Psoas muscle (tissue), 8 donors: Measurements from ENCODE around the gene ZEB2. TPM values are rescaled to one million over a fixed set of nuclear protein-coding genes. Genes with fewer than 3 reads are reported as not detected.

Source experiments
- ATAC-seq, 4 donors: fragments of 200-7000 bp; cut with Tn5 transposase; one replicate each; pipeline ENCODE4 v1.9.1; 2020; ENCODE audit warnings: moderate library complexity in 3 of 4, mild to moderate bottlenecking in 2 of 4
- DNase-seq, 2 donors: peaks; one replicate each; pipeline ENCODE4 v3.0.0-alpha.2; 2020
- H3K27ac ChIP-seq: fragments of 200-600 bp; one replicate; pipeline ENCODE4 v1.8.0; 2022
- H3K27me3 ChIP-seq, 3 donors: fragments of 200-600 bp in 1 of 3; one replicate each; pipeline versions ENCODE4 v1.6.1 to v1.8.0; 2013 to 2022; ENCODE audit warnings: low read length in 2 of 3, mild to moderate bottlenecking in 2 of 3, moderate library complexity in 1 of 3; ENCODE audit not compliant: insufficient read depth in 3 of 3
- H3K36me3 ChIP-seq, 2 donors: fragments of 200-600 bp in 1 of 2; one replicate each; pipeline versions ENCODE4 v1.6.1 to v1.8.0; 2013 to 2022; ENCODE audit warnings: low read depth in 1 of 2, mild to moderate bottlenecking in 1 of 2, moderate library complexity in 1 of 2; ENCODE audit not compliant: insufficient read depth in 1 of 2
- H3K4me1 ChIP-seq: fragments of 200-600 bp; one replicate; pipeline ENCODE4 v1.8.0; 2022
- H3K4me3 ChIP-seq: fragments of 200-600 bp; one replicate; pipeline ENCODE4 v1.8.0; 2022; ENCODE audit warnings: mild to moderate bottlenecking
- H3K9me3 ChIP-seq: fragments of 200-600 bp; one replicate; pipeline ENCODE4 v1.8.0; 2022
- CTCF ChIP-seq: fragments of 200-600 bp; IDR thresholded peaks from one replicate; pipeline ENCODE4 v1.8.0; 2022; ENCODE audit warnings: antibody characterized with exemption
- WGBS, 3 donors: extraction: QIAGEN DNeasy Blood & Tissue Kit; methylation state at CpG; one replicate each; pipeline versions ENCODE4 v1.1.6 to v1.1.7; 2013; 5-methylcytosine and 5-hydroxymethylcytosine counted together
- intact Hi-C, 2 donors: fragments of 100-400 bp; cut with DNase I; formaldehyde crosslinking; loops; one replicate each; pipeline versions ENCODE4 v1.11.0 to v1.14.2; 2022
- polyA plus RNA-seq, 3 donors: library from polyadenylated mRNA; stranded (reverse); fragments of 200-250 nt; gene quantifications; one replicate each; pipeline ENCODE4 v1.2.3, GENCODE V29; 2013
- total RNA-seq, 4 donors: library from RNA; stranded (reverse); fragmentation: NEBNext Ultra II Directional in 2 of 4; extraction: Animal tissue kit (Norgen Biotek cat#: 25700) in 2 of 4; gene quantifications; one replicate each; pipeline versions ENCODE4 v1.2.1 to v1.2.4, GENCODE V29; 2021 to 2023
- donor health status: healthy with polysubstance abuse.
- donor health status: DM: no; HTN: no; CAD: no; lungs with moderate emphysema.
- donor health status: Bipolar disorder and iron deficiency.
- donor health status: healthy.
- donor health status: DM: yes; HTN: yes; CAD: no.
- donor health status: DM: no; HTN: no; CAD: no.
- donor health status: DM: no; HTN: no; CAD: no.
- donor health status: DM: yes; HTN: yes; CAD: no.

The ZEB2 gene
- total and polyA plus RNA-seq, 7 donors = 11.6 to 48.7 (median 23.3) TPM

DNA sequence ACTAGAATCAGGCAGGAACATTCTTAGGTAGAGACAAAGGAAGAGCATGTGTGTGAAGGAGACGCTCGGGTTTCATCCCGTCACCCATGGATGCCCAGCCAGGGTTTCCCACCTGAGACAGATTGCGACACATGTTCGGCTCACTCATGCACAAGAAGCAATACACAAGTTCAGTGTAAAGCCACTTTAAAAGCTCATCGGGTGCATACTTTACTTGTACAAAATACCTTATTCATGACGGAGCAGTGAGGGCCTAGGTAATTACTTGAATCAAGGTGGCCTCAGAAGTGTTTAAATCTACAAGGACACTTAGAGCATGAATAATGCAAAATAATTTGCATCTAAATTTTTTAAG lies 42.0 kb downstream of the ZEB2 start:
- H3K27ac ChIP-seq = no peak overlapping the region
- WGBS, 3 donors = 60 to 65% (median 62%) methylated on average over 7 of the region's 7 CpGs
- no peaks in the 10 kb centered on the region for H3K27me3 ChIP-seq
- H3K36me3 ChIP-seq = no peaks in the 10 kb centered on the region
- no peak for DNase-seq
- no peaks in the 10 kb centered on the region for H3K9me3 ChIP-seq
- no peak overlapping the region for H3K4me3 ChIP-seq
- peaks cover 24% of the 10 kb centered on the region for H3K4me1 ChIP-seq
- intact Hi-C loops = no loop called here
- TF ChIP-seq CTCF = no peak
- peak in 2 of 4 donors; percentile 36 to 51 for ATAC-seq

DNA sequence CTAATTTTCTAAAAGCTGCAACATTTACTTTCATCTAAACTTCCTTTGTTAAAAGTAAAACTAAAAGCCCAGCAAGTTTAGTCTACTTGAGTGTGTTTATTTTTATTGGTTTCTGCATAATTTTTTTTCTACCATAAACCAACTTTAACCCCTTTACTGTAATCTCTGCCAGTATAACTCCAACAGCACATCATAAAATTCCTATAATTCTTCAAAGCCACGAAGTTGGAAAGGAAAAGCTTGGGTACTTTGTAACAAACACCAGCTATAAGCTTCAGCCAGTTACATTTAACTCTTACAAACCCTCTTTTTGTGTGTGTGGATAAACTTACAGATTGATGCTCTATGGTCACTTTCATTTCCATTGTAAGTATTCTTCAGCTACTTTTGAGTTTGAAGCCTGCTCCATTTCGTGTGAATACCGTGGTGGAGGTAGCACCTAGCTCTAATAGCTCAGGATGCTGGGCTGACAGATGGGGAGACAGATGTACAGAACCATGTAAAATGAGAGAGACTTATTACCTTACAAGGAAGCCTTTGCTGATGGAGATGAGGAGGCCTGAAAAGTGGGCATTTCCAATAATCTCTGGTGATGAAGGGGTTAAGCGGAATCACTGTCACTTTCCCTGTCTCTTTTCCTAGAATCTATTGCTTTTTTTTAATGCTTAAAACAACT lies 42.5 kb downstream of the ZEB2 start:
- H3K27ac ChIP-seq = no peak overlapping the region
- no peak overlapping the region for H3K4me3 ChIP-seq
- peaks cover 24% of the 10 kb centered on the region for H3K4me1 ChIP-seq
- WGBS, 3 donors = 54 to 65% (median 65%) methylated on average over 4 of the region's 4 CpGs
- no peaks in the 10 kb centered on the region for H3K36me3 ChIP-seq
- DNase-seq (no peak), ATAC-seq (no peak)
- no peaks in the 10 kb centered on the region for H3K27me3 ChIP-seq
- intact Hi-C loops = no loop called here
- no peaks in the 10 kb centered on the region for H3K9me3 ChIP-seq
- no peak for TF ChIP-seq CTCF

DNA sequence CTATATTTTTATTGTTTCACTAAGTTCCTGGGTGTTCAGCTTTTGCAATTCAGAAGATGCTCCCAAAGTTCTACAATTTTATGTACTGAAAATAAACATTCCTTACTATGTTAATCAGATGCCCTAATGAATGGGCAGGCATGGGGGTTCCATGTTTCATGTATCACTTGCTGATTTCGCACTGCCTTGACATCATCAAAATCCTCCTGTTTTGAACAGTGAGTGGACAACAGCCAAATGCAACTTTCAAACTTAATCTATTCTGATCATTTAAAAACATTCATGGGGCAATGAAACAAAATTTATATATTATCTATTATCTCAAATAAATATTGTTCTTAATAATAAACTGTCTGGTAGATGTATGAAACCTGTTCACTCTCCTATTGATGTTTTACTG lies 43.2 kb downstream of the ZEB2 start:
- H3K27ac ChIP-seq = no peak overlapping the region
- WGBS, 3 donors = 70 to 90% (median 73%) methylated on average over 1 of the region's 1 CpG

GRCh38 chr2:144475569-144476275 lies 44.2 kb downstream of the ZEB2 start:
- Histone ChIP-seq H3K4me3 (no peak overlapping the region), H3K4me1 (peaks cover 22% of the 10 kb centered on the region), H3K27me3 (no peaks in the 10 kb centered on the region), H3K9me3 (no peaks in the 10 kb centered on the region), H3K27ac (no peak overlapping the region), H3K36me3 (no peaks in the 10 kb centered on the region)
- DNase-seq (no peak), ATAC-seq (no peak)
- WGBS, 3 donors = 82 to 93% (median 87%) methylated on average over 6 of the region's 6 CpGs
- intact Hi-C loops = no loop called here
- TF ChIP-seq CTCF = no peak

More for the DNA sequence above, 43.2 kb downstream of the ZEB2 start:
- Histone ChIP-seq H3K4me1 (peaks cover 24% of the 10 kb centered on the region), H3K36me3 (no peaks in the 10 kb centered on the region), H3K4me3 (no peak overlapping the region), H3K27me3 (no peaks in the 10 kb centered on the region), H3K9me3 (no peaks in the 10 kb centered on the region)
- TF ChIP-seq CTCF = no peak
- DNase-seq (no peak), ATAC-seq (no peak)
- intact Hi-C loops = no loop called here
